NCI-H2107 (cell line): ENCODE measurements around the gene ST13.
A peak's percentile ranks its signal among the peaks of the same experiment; 100 is the strongest.
"Not testable (repeated sequence)": the region's sequence is repeated elsewhere in the genome, so short reads cannot be mapped to it uniquely, and the experiment has no call there.

Experiments
- DNase-seq: peaks from one replicate; lab custom pipeline; 2025; lab: John Stamatoyannopoulos, UW

The ST13 gene

GRCh38 chr22:40838486-40838885 lies 18.0 kb downstream of the ST13 start:
- no peak for DNase-seq

GRCh38 chr22:40834619-40835018 lies 21.8 kb downstream of the ST13 start:
- DNase-seq: no peak

- DNase-seq: no peak
Measured at GRCh38 chr22:40829131-40829530, 27.3 kb downstream of the ST13 start.

- DNase-seq: no peak
Measured at GRCh38 chr22:40826984-40827741, 29.3 kb downstream of the ST13 start.

GRCh38 chr22:40826292-40826691 lies 30.1 kb downstream of the ST13 start:
- not testable (repeated sequence) for DNase-seq

GRCh38 chr22:40823426-40823825 lies 33.0 kb downstream of the ST13 start:
- no peak for DNase-seq

GRCh38 chr22:40819599-40820140 lies 36.8 kb downstream of the ST13 start:
- no peak for DNase-seq

- peak; percentile 74 for DNase-seq
Measured at GRCh38 chr22:40818747-40819598, 37.5 kb downstream of the ST13 start, which contains the start of gene SLC25A17. Gene SLC25A17 (minus strand): TSS chr22:40819346. CDS start chr22:40819248, 98 bp downstream.

GRCh38 chr22:40818192-40818746 lies 38.2 kb downstream of the ST13 start:
- no peak for DNase-seq

- no peak for DNase-seq
Measured at GRCh38 chr22:40817737-40818136, 38.7 kb downstream of the ST13 start.

GRCh38 chr22:40813912-40814315 lies 42.5 kb downstream of the ST13 start:
- no peak for DNase-seq

- DNase-seq: no peak
Measured at GRCh38 chr22:40808018-40808841, 48.2 kb downstream of the ST13 start.

GRCh38 chr22:40806711-40807110 lies 49.7 kb downstream of the ST13 start:
- DNase-seq: no peak

- no peak for DNase-seq
Measured at GRCh38 chr22:40805699-40806203, 50.7 kb downstream of the ST13 start.

- no peak for DNase-seq
Measured at GRCh38 chr22:40805239-40805638, 51.2 kb downstream of the ST13 start.

- DNase-seq: no peak
Measured at GRCh38 chr22:40803321-40803720, 53.1 kb downstream of the ST13 start.

- DNase-seq: no peak
Measured at GRCh38 chr22:40799008-40799407, 57.4 kb downstream of the ST13 start.

GRCh38 chr22:40797427-40797826 lies 59.0 kb downstream of the ST13 start:
- DNase-seq: no peak

- no peak for DNase-seq
Measured at GRCh38 chr22:40792451-40792850, 64.0 kb downstream of the ST13 start.

- no peak for DNase-seq
Measured at GRCh38 chr22:40791241-40791640, 65.2 kb downstream of the ST13 start.

GRCh38 chr22:40789131-40789530 lies 67.3 kb downstream of the ST13 start:
- no peak for DNase-seq
